ENCODE results near the gene BCORL1. TPM values are rescaled to one million over a fixed set of nuclear protein-coding genes. Genes with fewer than 3 reads are reported as not detected.

The BCORL1 gene
- total RNA-seq, 2 donors from 2014 or later, result 3.0 to 4.4 TPM

- DNase-seq, result no peak
- Histone ChIP-seq H3K27ac (no peak overlapping the region), H3K27me3 (no peaks in the 10 kb centered on the region), H3K9me3 (no peaks in the 10 kb centered on the region), H3K4me1 (no peaks in the 10 kb centered on the region), H3K36me3 (replicated peaks in 1 of 2; ENCODE audit: insufficient read depth in 1 of 2, low read depth in 2 of 2) (no peaks in the 10 kb centered on the region), H3K4me3 (no peak overlapping the region)
- intact Hi-C loops (cut with DNase I), result no loop called here
- WGBS, 2 donors, result 88 to 89% methylated on average over 10 to 14 of the region's 14 CpGs
- no peak for ATAC-seq
- TF ChIP-seq, protein P1, sequence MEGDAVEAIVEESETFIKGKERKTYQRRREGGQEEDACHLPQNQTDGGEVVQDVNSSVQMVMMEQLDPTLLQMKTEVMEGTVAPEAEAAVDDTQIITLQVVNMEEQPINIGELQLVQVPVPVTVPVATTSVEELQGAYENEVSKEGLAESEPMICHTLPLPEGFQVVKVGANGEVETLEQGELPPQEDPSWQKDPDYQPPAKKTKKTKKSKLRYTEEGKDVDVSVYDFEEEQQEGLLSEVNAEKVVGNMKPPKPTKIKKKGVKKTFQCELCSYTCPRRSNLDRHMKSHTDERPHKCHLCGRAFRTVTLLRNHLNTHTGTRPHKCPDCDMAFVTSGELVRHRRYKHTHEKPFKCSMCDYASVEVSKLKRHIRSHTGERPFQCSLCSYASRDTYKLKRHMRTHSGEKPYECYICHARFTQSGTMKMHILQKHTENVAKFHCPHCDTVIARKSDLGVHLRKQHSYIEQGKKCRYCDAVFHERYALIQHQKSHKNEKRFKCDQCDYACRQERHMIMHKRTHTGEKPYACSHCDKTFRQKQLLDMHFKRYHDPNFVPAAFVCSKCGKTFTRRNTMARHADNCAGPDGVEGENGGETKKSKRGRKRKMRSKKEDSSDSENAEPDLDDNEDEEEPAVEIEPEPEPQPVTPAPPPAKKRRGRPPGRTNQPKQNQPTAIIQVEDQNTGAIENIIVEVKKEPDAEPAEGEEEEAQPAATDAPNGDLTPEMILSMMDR (IDR thresholded peaks at IDR 0.05), result no peak
- no peak for TF ChIP-seq POLR2A (IDR thresholded peaks at IDR 0.05)
Observed at GRCh38 chrX:130013661-130014060, 31.2 kb downstream of the BCORL1 start.

GRCh38 chrX:130014356-130014755, 31.9 kb downstream of the BCORL1 start:
- no peaks in the 10 kb centered on the region for H3K27me3 ChIP-seq

GRCh38 chrX:130014770-130015169, 32.3 kb downstream of the BCORL1 start:
- WGBS, 2 donors, result 86% methylated on average over 9 of the region's 12 CpGs; no CpG with 5 or more reads in 1 of the 2 donors
- H3K36me3 ChIP-seq (replicated peaks in 1 of 2; ENCODE audit: insufficient read depth in 1 of 2, low read depth in 2 of 2), result no peaks in the 10 kb centered on the region
- no peaks in the 10 kb centered on the region for H3K27me3 ChIP-seq
- ATAC-seq (no peak), DNase-seq (no peak)
- H3K4me3 ChIP-seq, result no peak overlapping the region
- no peaks in the 10 kb centered on the region for H3K9me3 ChIP-seq
- no peaks in the 10 kb centered on the region for H3K4me1 ChIP-seq
- TF ChIP-seq, protein P1 (IDR thresholded peaks at IDR 0.05), result no peak
- no peak for TF ChIP-seq POLR2A (IDR thresholded peaks at IDR 0.05)
- intact Hi-C loops (cut with DNase I), result no loop called here
- no peak overlapping the region for H3K27ac ChIP-seq

More at GRCh38 chrX:130014356-130014755, 31.9 kb downstream of the BCORL1 start:
- DNase-seq (no peak), ATAC-seq (no peak)
- Histone ChIP-seq H3K4me3 (no peak overlapping the region), H3K36me3 (replicated peaks in 1 of 2; ENCODE audit: insufficient read depth in 1 of 2, low read depth in 2 of 2) (no peaks in the 10 kb centered on the region), H3K4me1 (no peaks in the 10 kb centered on the region), H3K27ac (no peak overlapping the region), H3K9me3 (no peaks in the 10 kb centered on the region)
- TF ChIP-seq, protein P1 (IDR thresholded peaks at IDR 0.05), result no peak
- TF ChIP-seq POLR2A (IDR thresholded peaks at IDR 0.05), result no peak
- intact Hi-C loops (cut with DNase I), result no loop called here
- 92 to 98% methylated on average over 6 to 7 of the region's 13 CpGs for WGBS, 2 donors

DNA sequence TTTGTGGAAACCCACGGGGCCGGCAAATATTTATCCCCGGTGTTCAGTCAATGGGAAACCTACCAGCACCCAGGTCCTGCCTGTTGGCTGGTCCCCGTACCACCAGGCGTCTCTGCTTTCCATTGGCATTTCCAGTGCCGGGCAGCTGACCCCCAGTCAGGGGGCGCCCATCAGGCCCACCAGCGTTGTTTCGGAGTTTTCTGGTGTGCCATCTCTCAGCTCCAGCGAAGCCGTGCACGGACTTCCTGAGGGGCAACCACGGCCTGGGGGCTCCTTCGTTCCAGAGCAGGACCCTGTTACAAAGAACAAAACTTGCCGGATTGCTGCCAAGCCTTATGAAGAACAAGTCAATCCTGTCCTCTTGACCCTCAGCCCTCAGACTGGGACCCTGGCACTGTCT, 32.7 kb downstream of the BCORL1 start:
- no CpG with 5 or more reads among the region's 15 CpGs for WGBS, 2 donors
- TF ChIP-seq, protein P1 (IDR thresholded peaks at IDR 0.05), result no peak
- TF ChIP-seq POLR2A (IDR thresholded peaks at IDR 0.05), result no peak
- ATAC-seq (no peak), DNase-seq (no peak)
- Histone ChIP-seq H3K9me3 (no peaks in the 10 kb centered on the region), H3K27ac (no peak overlapping the region), H3K4me1 (no peaks in the 10 kb centered on the region), H3K4me3 (no peak overlapping the region), H3K27me3 (no peaks in the 10 kb centered on the region), H3K36me3 (replicated peaks in 1 of 2; ENCODE audit: insufficient read depth in 1 of 2, low read depth in 2 of 2) (no peaks in the 10 kb centered on the region)
- intact Hi-C loops (cut with DNase I), result no loop called here

- TF ChIP-seq, protein P1 (IDR thresholded peaks at IDR 0.05), result no peak
- TF ChIP-seq POLR2A (IDR thresholded peaks at IDR 0.05), result no peak
- Histone ChIP-seq H3K9me3 (no peaks in the 10 kb centered on the region), H3K4me3 (no peak overlapping the region), H3K4me1 (no peaks in the 10 kb centered on the region), H3K27ac (no peak overlapping the region), H3K27me3 (no peaks in the 10 kb centered on the region), H3K36me3 (replicated peaks in 1 of 2; ENCODE audit: insufficient read depth in 1 of 2, low read depth in 2 of 2) (no peaks in the 10 kb centered on the region)
- WGBS, 2 donors, result 56 to 86% methylated on average over 1 of the region's 1 CpG
- ATAC-seq, result no peak
- no peak for DNase-seq
- intact Hi-C loops (cut with DNase I), result no loop called here
Observed at GRCh38 chrX:130018143-130018542, 35.7 kb downstream of the BCORL1 start.

Data from body of pancreas (tissue), 4 donors.